Mesendoderm (in vitro differentiated cells): Measurements from ENCODE around the gene UBL7.

Experiments used
- DNase-seq: peaks from one replicate; pipeline ENCODE4 v3.0.0; 2013
- H2AK5ac ChIP-seq: 2 replicates; pipeline ENCODE4 v1.6.1; 2013; ENCODE audit warnings: low read length, inconsistent platforms
- H2BK120ac ChIP-seq: 2 replicates; pipeline ENCODE4 v1.6.1; 2013; ENCODE audit warnings: low read depth, mild to moderate bottlenecking, low read length, moderate library complexity, mixed read lengths
- H2BK15ac ChIP-seq: replicated peaks from 2 replicates; pipeline ENCODE4 v1.6.1; 2013; ENCODE audit warnings: low read depth, mild to moderate bottlenecking, moderate library complexity
- H2BK5ac ChIP-seq: 2 replicates; pipeline ENCODE4 v1.6.1; 2013; ENCODE audit warnings: low read length, inconsistent platforms
- H3K18ac ChIP-seq: 2 replicates; pipeline ENCODE4 v1.6.1; 2013; ENCODE audit warnings: mild to moderate bottlenecking, low read length, mixed read lengths
- H3K23ac ChIP-seq: one replicate; pipeline ENCODE4 v1.6.1; 2013; ENCODE audit warnings: low read length
- H3K27ac ChIP-seq: 2 replicates; pipeline ENCODE4 v1.5.1; 2013; ENCODE audit warnings: low read depth, mild to moderate bottlenecking, inconsistent platforms, low read length, moderate library complexity
- H3K27me3 ChIP-seq: 2 replicates; pipeline ENCODE4 v1.6.1; 2013; ENCODE audit warnings: low read length, control low read depth, mild to moderate bottlenecking, inconsistent platforms; ENCODE audit not compliant: insufficient read depth, poor library complexity
- H3K36me3 ChIP-seq: 2 replicates; pipeline ENCODE4 v1.6.1; 2013; ENCODE audit warnings: low read length, inconsistent platforms; ENCODE audit not compliant: control insufficient read depth, insufficient read depth
- H3K4ac ChIP-seq: one replicate; pipeline ENCODE4 v1.6.1; 2013; ENCODE audit warnings: low read depth, mild to moderate bottlenecking, low read length, moderate library complexity
- H3K4me1 ChIP-seq: 2 replicates; pipeline ENCODE4 v1.6.1; 2013; ENCODE audit warnings: low read depth, low read length, inconsistent platforms; ENCODE audit not compliant: control insufficient read depth
- H3K4me2 ChIP-seq: 2 replicates; pipeline ENCODE4 v1.6.1; 2013; ENCODE audit warnings: low read length
- H3K4me3 ChIP-seq: 2 replicates; pipeline ENCODE4 v1.5.1; 2013; ENCODE audit warnings: mild to moderate bottlenecking, low read length
- H3K56ac ChIP-seq: one replicate; pipeline ENCODE4 v1.6.1; 2013; ENCODE audit warnings: low read length
- H3K79me1 ChIP-seq: 2 replicates; pipeline ENCODE4 v1.6.1; 2013; ENCODE audit warnings: low read length, inconsistent platforms
- H3K79me2 ChIP-seq: 2 replicates; pipeline ENCODE4 v1.6.1; 2013; ENCODE audit warnings: mild to moderate bottlenecking, low read length; ENCODE audit not compliant: control insufficient read depth, insufficient read depth
- H3K9ac ChIP-seq: 2 replicates; pipeline ENCODE4 v1.6.1; 2013; ENCODE audit warnings: low read length, inconsistent platforms
- H4K5ac ChIP-seq: one replicate; pipeline ENCODE4 v1.6.1; 2013; ENCODE audit warnings: low read length
- H4K8ac ChIP-seq: one replicate; pipeline ENCODE4 v1.6.1; 2013; ENCODE audit warnings: low read depth, mild to moderate bottlenecking, control low read depth, low read length, moderate library complexity
- WGBS: extraction: QIAGEN DNeasy Blood & Tissue Kit; methylation state at CpG from one replicate; pipeline ENCODE4 v1.1.7; 2013; ENCODE audit warnings: low lambda C conversion rate, missing lambda C conversion rate; ENCODE audit not compliant: insufficient coverage; ENCODE audit errors: extremely low coverage; 5-methylcytosine and 5-hydroxymethylcytosine counted together

UBL7 gene

GRCh38 chr15:74502301-74502700, 41.3 kb upstream of the UBL7 start:
- Histone ChIP-seq H4K8ac (no peak overlapping the region), H3K4me1 (no peaks in the 10 kb centered on the region), H3K79me2 (no peaks in the 10 kb centered on the region), H3K4me2 (no peak overlapping the region), H3K36me3 (no peaks in the 10 kb centered on the region), H3K18ac (no peak overlapping the region), H3K79me1 (no peaks in the 10 kb centered on the region), H2BK5ac (no peak overlapping the region), H3K27me3 (no peaks in the 10 kb centered on the region), H3K4ac (no peak overlapping the region), H3K23ac (no peak overlapping the region), H2BK120ac (no peak overlapping the region), H3K4me3 (no peak overlapping the region), H2BK15ac (no peak overlapping the region), H2AK5ac (no peak overlapping the region), H3K27ac (no peak overlapping the region), H3K56ac (no peak overlapping the region), H3K9ac (no peak overlapping the region), H4K5ac (no peak overlapping the region)
- no CpG with 5 or more reads among the region's 3 CpGs for WGBS
- DNase-seq = no peak

GRCh38 chr15:74500401-74500800, 39.4 kb upstream of the UBL7 start:
- Histone ChIP-seq H3K18ac (no peak overlapping the region), H3K4me1 (no peaks in the 10 kb centered on the region), H4K8ac (no peak overlapping the region), H3K4me2 (no peak overlapping the region), H4K5ac (no peak overlapping the region), H3K79me2 (no peaks in the 10 kb centered on the region), H3K27me3 (no peaks in the 10 kb centered on the region), H3K4ac (no peak overlapping the region), H2BK120ac (no peak overlapping the region), H3K36me3 (no peaks in the 10 kb centered on the region), H3K79me1 (no peaks in the 10 kb centered on the region), H3K4me3 (no peak overlapping the region), H3K23ac (no peak overlapping the region), H3K27ac (no peak overlapping the region), H2BK5ac (no peak overlapping the region), H3K9ac (no peak overlapping the region), H2BK15ac (no peak overlapping the region), H2AK5ac (no peak overlapping the region), H3K56ac (no peak overlapping the region)
- no CpG with 5 or more reads among the region's 2 CpGs for WGBS
- DNase-seq = peak; percentile 30

- H3K9ac ChIP-seq = no peak overlapping the region
- H3K36me3 ChIP-seq = no peaks in the 10 kb centered on the region
- H3K23ac ChIP-seq = no peak overlapping the region
- H4K5ac ChIP-seq = no peak overlapping the region
- no peak overlapping the region for H3K4ac ChIP-seq
- no peaks in the 10 kb centered on the region for H3K27me3 ChIP-seq
- H4K8ac ChIP-seq = no peak overlapping the region
- H3K27ac ChIP-seq = no peak overlapping the region
- no peak overlapping the region for H2AK5ac ChIP-seq
- H3K4me3 ChIP-seq = no peak overlapping the region
- H3K4me2 ChIP-seq = no peak overlapping the region
- H3K18ac ChIP-seq = no peak overlapping the region
- no CpG with 5 or more reads among the region's 2 CpGs for WGBS
- H2BK5ac ChIP-seq = no peak overlapping the region
- H3K4me1 ChIP-seq = no peaks in the 10 kb centered on the region
- H3K79me2 ChIP-seq = no peaks in the 10 kb centered on the region
- no peak overlapping the region for H2BK15ac ChIP-seq
- DNase-seq = no peak
- H2BK120ac ChIP-seq = no peak overlapping the region
- no peak overlapping the region for H3K56ac ChIP-seq
- H3K79me1 ChIP-seq = no peaks in the 10 kb centered on the region
These were observed 38.4 kb upstream of the UBL7 start for GRCh38 chr15:74499366-74499765.

GRCh38 chr15:74497584-74497983, 36.6 kb upstream of the UBL7 start:
- no peaks in the 10 kb centered on the region for H3K4me1 ChIP-seq
- WGBS = no CpG with 5 or more reads among the region's 2 CpGs
- no peak for DNase-seq

GRCh38 chr15:74496648-74497047, 35.7 kb upstream of the UBL7 start:
- Histone ChIP-seq H2BK120ac (no peak overlapping the region), H3K4me3 (no peak overlapping the region), H3K56ac (no peak overlapping the region), H3K79me1 (no peaks in the 10 kb centered on the region), H2AK5ac (no peak overlapping the region), H3K79me2 (no peaks in the 10 kb centered on the region), H4K8ac (no peak overlapping the region), H3K23ac (no peak overlapping the region), H2BK15ac (no peak overlapping the region), H3K18ac (no peak overlapping the region), H3K9ac (no peak overlapping the region), H3K36me3 (no peaks in the 10 kb centered on the region), H3K4me2 (no peak overlapping the region), H2BK5ac (no peak overlapping the region), H3K4ac (no peak overlapping the region), H3K27ac (no peak overlapping the region), H3K27me3 (no peaks in the 10 kb centered on the region), H4K5ac (no peak overlapping the region), H3K4me1 (no peaks in the 10 kb centered on the region)
- no peak for DNase-seq
- WGBS = no CpG with 5 or more reads among the region's 3 CpGs

More at GRCh38 chr15:74497584-74497983, 36.6 kb upstream of the UBL7 start:
- no peaks in the 10 kb centered on the region for H3K27me3 ChIP-seq
- H3K79me1 ChIP-seq = no peaks in the 10 kb centered on the region
- no peaks in the 10 kb centered on the region for H3K36me3 ChIP-seq
- H3K4ac ChIP-seq = no peak overlapping the region
- H3K56ac ChIP-seq = no peak overlapping the region
- H3K4me2 ChIP-seq = no peak overlapping the region
- H4K8ac ChIP-seq = no peak overlapping the region
- no peak overlapping the region for H4K5ac ChIP-seq
- H2BK5ac ChIP-seq = no peak overlapping the region
- H3K4me3 ChIP-seq = no peak overlapping the region
- H3K23ac ChIP-seq = no peak overlapping the region
- no peak overlapping the region for H3K27ac ChIP-seq
- no peak overlapping the region for H2BK120ac ChIP-seq
- no peaks in the 10 kb centered on the region for H3K79me2 ChIP-seq
- no peak overlapping the region for H2AK5ac ChIP-seq
- H3K9ac ChIP-seq = no peak overlapping the region
- H3K18ac ChIP-seq = no peak overlapping the region
- H2BK15ac ChIP-seq = no peak overlapping the region

GRCh38 chr15:74490339-74490689, 29.4 kb upstream of the UBL7 start:
- Histone ChIP-seq H3K36me3 (no peaks in the 10 kb centered on the region), H3K56ac (peak overlapping the region; percentile 17), H3K79me1 (no peaks in the 10 kb centered on the region), H3K9ac (peak overlapping the region; percentile 0), H3K23ac (no peak overlapping the region), H3K4ac (no peak overlapping the region), H3K79me2 (no peaks in the 10 kb centered on the region), H3K4me3 (no peak overlapping the region), H2BK15ac (no peak overlapping the region), H2AK5ac (no peak overlapping the region), H4K5ac (peak overlapping the region; percentile 17), H2BK120ac (no peak overlapping the region), H3K27me3 (no peaks in the 10 kb centered on the region), H4K8ac (no peak overlapping the region), H3K4me2 (no peak overlapping the region), H3K4me1 (peaks cover 2% of the 10 kb centered on the region), H3K27ac (no peak overlapping the region), H3K18ac (no peak overlapping the region), H2BK5ac (no peak overlapping the region)
- WGBS = no CpG with 5 or more reads among the region's 1 CpG
- DNase-seq = no peak
